Esophagus squamous epithelium (tissue), 5 donors: ENCODE results near the gene VMAC. TPM values are rescaled to one million over a fixed set of nuclear protein-coding genes. Genes with fewer than 3 reads are reported as not detected.

Source experiments
- DNase-seq: peaks from one replicate; lab custom pipeline; 2025; lab: John Stamatoyannopoulos, UW
- H3K27ac ChIP-seq, 4 donors: fragments of 200-600 bp; sonication (generic); one replicate each; pipeline ENCODE4 v1.5.1; 2016 to 2019; ENCODE audit warnings: mild to moderate bottlenecking in 1 of 4
- H3K27me3 ChIP-seq, 4 donors: fragments of 200-600 bp; sonication (generic); 1 replicate in 3 of 4; 2 replicates in 1 of 4; pipeline versions ENCODE4 v1.5.1 to v1.6.0; 2017 to 2021; ENCODE audit warnings: antibody characterized with exemption in 1 of 4
- H3K36me3 ChIP-seq, 3 donors: fragments of 200-600 bp; sonication (generic); one replicate each; pipeline ENCODE4 v1.5.1; 2016 to 2019
- H3K4me1 ChIP-seq, 3 donors: fragments of 200-600 bp; sonication (generic); one replicate each; pipeline ENCODE4 v1.5.1; 2017 to 2019
- H3K4me3 ChIP-seq, 4 donors: fragments of 200-600 bp; sonication (generic); 1 replicate in 3 of 4; 2 replicates in 1 of 4; pipeline ENCODE4 v1.5.1; 2016 to 2019; ENCODE audit warnings: mild to moderate bottlenecking in 2 of 4, moderate library complexity in 1 of 4
- H3K9me3 ChIP-seq, 3 donors: fragments of 200-600 bp; sonication (generic); one replicate each; pipeline ENCODE4 v1.5.1; 2016 to 2019
- CTCF ChIP-seq, 6 experiments: fragments of 450-650 bp in 4 of 6; fragments of 200-600 bp in 2 of 6; sonication (generic) in 2 of 6; IDR thresholded peaks; one replicate each; pipeline ENCODE4 v1.5.1; 2016 to 2019; ENCODE audit warnings: antibody characterized with exemption in 6 of 6, mild to moderate bottlenecking in 4 of 6, moderate library complexity in 4 of 6
- POLR2A ChIP-seq, 4 donors: fragments of 450-650 bp; IDR thresholded peaks; one replicate each; pipeline ENCODE4 v1.6.1; 2017; ENCODE audit warnings: antibody characterized with exemption in 4 of 4, mild to moderate bottlenecking in 4 of 4, moderate library complexity in 3 of 4
- WGBS, 2 donors: methylation state at CpG; one replicate each; pipeline ENCODE4 v1.1.5; 2018; 5-methylcytosine and 5-hydroxymethylcytosine counted together
- intact Hi-C: fragments of 100-400 bp; cut with DNase I; formaldehyde crosslinking; loops from one replicate; pipeline ENCODE4 v1.15.0; 2022
- total RNA-seq, 4 donors: library from RNA; depleted of rRNA; stranded (reverse); fragments of >200 nt; gene quantifications; one replicate each; pipeline ENCODE4 v1.1.0, GENCODE V29; 2016
- donor health status: DM: yes; HTN: yes; CAD: no.

VMAC gene
- total RNA-seq, 4 donors from 2014 or later: 3.1 to 8.6 (median 5.6) TPM

- Histone ChIP-seq H3K27ac (peak overlapping the region; percentile 79 to 97 (median 95)), H3K27me3 (no peaks in the 10 kb centered on the region), H3K9me3 (no peaks in the 10 kb centered on the region), H3K4me3 (peak overlapping the region; percentile 64 to 100 (median 84)), H3K4me1 (peaks cover 12 to 79% (median 30%) of the 10 kb centered on the region in 3 donors), H3K36me3 (peaks cover 0 to 37% (median 0%) of the 10 kb centered on the region in 3 donors)
- WGBS, 2 donors: 41 to 60% methylated on average over 23 to 29 of the region's 31 CpGs
- no peak for DNase-seq
- TF ChIP-seq POLR2A (IDR thresholded peaks at IDR 0.05): no peak
- TF ChIP-seq CTCF (IDR thresholded peaks at IDR 0.05): no peak
- intact Hi-C loops: no loop called here
Measured at GRCh38 chr19:5905114-5905778, 574 bp downstream of the VMAC start.

- H3K27me3 ChIP-seq: no peaks in the 10 kb centered on the region
- H3K4me3 ChIP-seq: no peak overlapping the region
- H3K27ac ChIP-seq: no peak overlapping the region
- WGBS, 2 donors: 0 to 25% methylated on average over 1 of the region's 5 CpGs
- H3K9me3 ChIP-seq: no peaks in the 10 kb centered on the region
- intact Hi-C loops: no loop called here
- H3K36me3 ChIP-seq: peaks cover 0 to 29% (median 0%) of the 10 kb centered on the region in 3 donors
- peaks cover 9 to 62% (median 26%) of the 10 kb centered on the region in 3 donors for H3K4me1 ChIP-seq
- TF ChIP-seq CTCF (IDR thresholded peaks at IDR 0.05) (no peak), POLR2A (IDR thresholded peaks at IDR 0.05) (no peak)
- DNase-seq: no peak
Measured at GRCh38 chr19:5907241-5907640, 2.6 kb downstream of the VMAC start.

GRCh38 chr19:5908773-5909442 lies 4.2 kb downstream of the VMAC start:
- Histone ChIP-seq H3K27me3 (no peaks in the 10 kb centered on the region), H3K4me3 (no peak overlapping the region), H3K4me1 (peaks cover under 1 to 55% (median 17%) of the 10 kb centered on the region in 3 donors), H3K9me3 (no peaks in the 10 kb centered on the region), H3K27ac (peak overlapping the region in 1 of 4 donors; percentile 29), H3K36me3 (peaks cover 0 to 27% (median 0%) of the 10 kb centered on the region in 3 donors)
- no peak for TF ChIP-seq POLR2A (IDR thresholded peaks at IDR 0.05)
- TF ChIP-seq CTCF (IDR thresholded peaks at IDR 0.05): no peak
- 58 to 79% methylated on average over 3 to 6 of the region's 14 CpGs for WGBS, 2 donors
- intact Hi-C loops: no loop called here
- no peak for DNase-seq

- Histone ChIP-seq H3K4me1 (peaks cover 6 to 65% (median 20%) of the 10 kb centered on the region in 3 donors), H3K27ac (no peak overlapping the region), H3K9me3 (no peaks in the 10 kb centered on the region), H3K27me3 (no peaks in the 10 kb centered on the region), H3K4me3 (no peak overlapping the region), H3K36me3 (peaks cover 0 to 37% (median 0%) of the 10 kb centered on the region in 3 donors)
- intact Hi-C loops: no loop called here
- 78 to 100% methylated on average over 1 of the region's 1 CpG for WGBS, 2 donors
- TF ChIP-seq POLR2A (IDR thresholded peaks at IDR 0.05): no peak
- TF ChIP-seq CTCF (IDR thresholded peaks at IDR 0.05): no peak
- DNase-seq: no peak
Measured at GRCh38 chr19:5910638-5910907, 5.9 kb downstream of the VMAC start.

- Histone ChIP-seq H3K27ac (no peak overlapping the region), H3K9me3 (no peaks in the 10 kb centered on the region), H3K36me3 (peaks cover 0 to 45% (median 0%) of the 10 kb centered on the region in 3 donors), H3K4me1 (peaks cover 6 to 58% (median 14%) of the 10 kb centered on the region in 3 donors), H3K27me3 (no peaks in the 10 kb centered on the region), H3K4me3 (no peak overlapping the region)
- WGBS, 2 donors: 86 to 100% methylated on average over 1 of the region's 1 CpG
- no peak for DNase-seq
- no peak for TF ChIP-seq POLR2A (IDR thresholded peaks at IDR 0.05)
- no peak for TF ChIP-seq CTCF (IDR thresholded peaks at IDR 0.05)
- intact Hi-C loops: no loop called here
Measured at GRCh38 chr19:5911366-5911765, 6.7 kb downstream of the VMAC start.
